Sigmoid colon (tissue), 7 donors: Measurements from ENCODE around the gene LMO7. TPM values are rescaled to one million over a fixed set of nuclear protein-coding genes. Genes with fewer than 3 reads are reported as not detected.

Experiments
- DNase-seq: peaks from one replicate; pipeline ENCODE4 v3.0.0-alpha.2; 2019
- H3K27ac ChIP-seq, 4 donors: fragments of 200-600 bp; sonication (generic); one replicate each; pipeline ENCODE4 v1.5.1; 2016 to 2019; ENCODE audit warnings: mild to moderate bottlenecking in 1 of 4
- H3K27me3 ChIP-seq, 3 donors: fragments of 200-600 bp; sonication (generic); one replicate each; pipeline ENCODE4 v1.5.1; 2019; ENCODE audit warnings: mild to moderate bottlenecking in 1 of 3
- H3K36me3 ChIP-seq, 4 donors: fragments of 200-600 bp; sonication (generic); one replicate each; pipeline ENCODE4 v1.5.1; 2016 to 2019
- H3K4me1 ChIP-seq, 4 donors: fragments of 200-600 bp; sonication (generic); one replicate each; pipeline ENCODE4 v1.5.1; 2017 to 2019
- H3K4me3 ChIP-seq, 4 donors: fragments of 200-600 bp; sonication (generic); one replicate each; pipeline ENCODE4 v1.5.1; 2017 to 2019; ENCODE audit warnings: mild to moderate bottlenecking in 2 of 4, moderate library complexity in 1 of 4
- H3K9me3 ChIP-seq, 4 donors: fragments of 200-600 bp in 3 of 4; sonication (generic) in 3 of 4; one replicate each; pipeline versions ENCODE4 v1.5.1 to v1.6.1; 2013 to 2019
- EP300 ChIP-seq, 4 donors: sonication (generic); formaldehyde crosslinking; IDR thresholded peaks; one replicate each; pipeline ENCODE4 v1.6.1; 2017; ENCODE audit warnings: antibody characterized with exemption in 4 of 4
- POLR2A ChIP-seq, 2 donors: fragments of 450-650 bp; IDR thresholded peaks; one replicate each; pipeline ENCODE4 v1.6.1; 2016; ENCODE audit warnings: antibody characterized with exemption in 2 of 2, mild to moderate bottlenecking in 2 of 2, moderate library complexity in 2 of 2
- POLR2AphosphoS5 ChIP-seq, 4 donors: sonication (generic); formaldehyde crosslinking; IDR thresholded peaks; one replicate each; pipeline ENCODE4 v1.6.1; 2017; ENCODE audit warnings: antibody characterized with exemption in 4 of 4
- WGBS, 2 donors: extraction: QIAGEN DNeasy Blood & Tissue Kit; methylation state at CpG; one replicate each; pipeline ENCODE4 v1.1.7; 2013; 5-methylcytosine and 5-hydroxymethylcytosine counted together
- intact Hi-C: fragments of 100-400 bp; cut with DNase I; formaldehyde crosslinking; loops from one replicate; pipeline ENCODE4 v1.15.1; 2023
- polyA plus RNA-seq, 3 donors: library from polyadenylated mRNA; stranded (reverse); fragments of 200-250 nt; gene quantifications; one replicate each; pipeline ENCODE4 v1.2.3, GENCODE V29; 2013
- total RNA-seq, 4 donors: library from RNA; depleted of rRNA; stranded (reverse); fragments of >200 nt; gene quantifications; one replicate each; pipeline ENCODE4 v1.1.0, GENCODE V29; 2016
- TF ChIP-seq, protein P1 (sequence below), 4 experiments: fragments of 450-650 bp in 3 of 4; fragments of 200-600 bp in 1 of 4; IDR thresholded peaks; one replicate each; pipeline ENCODE4 v1.5.1; 2016 to 2019; ENCODE audit warnings: antibody characterized with exemption in 4 of 4, mild to moderate bottlenecking in 3 of 4, moderate library complexity in 2 of 4
- donor health status: healthy with polysubstance abuse.
- donor health status: Bipolar disorder and iron deficiency.
- donor health status: healthy.

The LMO7 gene
- total and polyA plus RNA-seq, 7 donors = 5.0 to 66.4 (median 19.4) TPM

DNA sequence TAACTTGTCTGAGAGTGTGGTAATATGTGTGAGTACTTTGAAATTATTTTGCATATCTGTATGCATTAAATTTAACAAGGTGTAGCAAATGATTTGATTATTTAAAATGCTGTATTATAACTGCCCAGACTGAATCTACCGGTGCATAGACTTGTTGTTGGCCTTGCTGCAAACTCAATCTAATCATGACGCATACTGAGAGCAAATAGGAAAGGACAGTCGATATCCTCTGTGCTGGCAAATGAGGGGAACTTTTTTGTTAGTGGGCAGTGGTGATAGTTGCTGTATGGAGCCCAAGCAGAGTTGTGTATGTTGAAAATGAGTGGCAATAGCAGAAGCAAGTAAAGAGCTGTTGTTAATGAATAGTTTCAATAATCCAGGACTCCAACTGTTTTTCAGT lies 127.4 kb downstream of the LMO7 start:
- no peaks in the 10 kb centered on the region for H3K9me3 ChIP-seq
- H3K4me3 ChIP-seq = no peak overlapping the region
- H3K27me3 ChIP-seq = no peaks in the 10 kb centered on the region
- TF ChIP-seq, protein P1, sequence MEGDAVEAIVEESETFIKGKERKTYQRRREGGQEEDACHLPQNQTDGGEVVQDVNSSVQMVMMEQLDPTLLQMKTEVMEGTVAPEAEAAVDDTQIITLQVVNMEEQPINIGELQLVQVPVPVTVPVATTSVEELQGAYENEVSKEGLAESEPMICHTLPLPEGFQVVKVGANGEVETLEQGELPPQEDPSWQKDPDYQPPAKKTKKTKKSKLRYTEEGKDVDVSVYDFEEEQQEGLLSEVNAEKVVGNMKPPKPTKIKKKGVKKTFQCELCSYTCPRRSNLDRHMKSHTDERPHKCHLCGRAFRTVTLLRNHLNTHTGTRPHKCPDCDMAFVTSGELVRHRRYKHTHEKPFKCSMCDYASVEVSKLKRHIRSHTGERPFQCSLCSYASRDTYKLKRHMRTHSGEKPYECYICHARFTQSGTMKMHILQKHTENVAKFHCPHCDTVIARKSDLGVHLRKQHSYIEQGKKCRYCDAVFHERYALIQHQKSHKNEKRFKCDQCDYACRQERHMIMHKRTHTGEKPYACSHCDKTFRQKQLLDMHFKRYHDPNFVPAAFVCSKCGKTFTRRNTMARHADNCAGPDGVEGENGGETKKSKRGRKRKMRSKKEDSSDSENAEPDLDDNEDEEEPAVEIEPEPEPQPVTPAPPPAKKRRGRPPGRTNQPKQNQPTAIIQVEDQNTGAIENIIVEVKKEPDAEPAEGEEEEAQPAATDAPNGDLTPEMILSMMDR (IDR thresholded peaks at IDR 0.05) = no peak
- TF ChIP-seq EP300 (IDR thresholded peaks at IDR 0.05) (no peak), POLR2AphosphoS5 (IDR thresholded peaks at IDR 0.05) (no peak), POLR2A (IDR thresholded peaks at IDR 0.05) (no peak)
- no peak for DNase-seq
- H3K4me1 ChIP-seq = peaks cover 0 to 8% (median 3%) of the 10 kb centered on the region in 4 donors
- 27 to 79% methylated on average over 3 of the region's 3 CpGs for WGBS, 2 donors
- peak overlapping the region in 1 of 4 donors; percentile 66 for H3K27ac ChIP-seq
- intact Hi-C loops = no loop called here
- no peaks in the 10 kb centered on the region for H3K36me3 ChIP-seq

DNA sequence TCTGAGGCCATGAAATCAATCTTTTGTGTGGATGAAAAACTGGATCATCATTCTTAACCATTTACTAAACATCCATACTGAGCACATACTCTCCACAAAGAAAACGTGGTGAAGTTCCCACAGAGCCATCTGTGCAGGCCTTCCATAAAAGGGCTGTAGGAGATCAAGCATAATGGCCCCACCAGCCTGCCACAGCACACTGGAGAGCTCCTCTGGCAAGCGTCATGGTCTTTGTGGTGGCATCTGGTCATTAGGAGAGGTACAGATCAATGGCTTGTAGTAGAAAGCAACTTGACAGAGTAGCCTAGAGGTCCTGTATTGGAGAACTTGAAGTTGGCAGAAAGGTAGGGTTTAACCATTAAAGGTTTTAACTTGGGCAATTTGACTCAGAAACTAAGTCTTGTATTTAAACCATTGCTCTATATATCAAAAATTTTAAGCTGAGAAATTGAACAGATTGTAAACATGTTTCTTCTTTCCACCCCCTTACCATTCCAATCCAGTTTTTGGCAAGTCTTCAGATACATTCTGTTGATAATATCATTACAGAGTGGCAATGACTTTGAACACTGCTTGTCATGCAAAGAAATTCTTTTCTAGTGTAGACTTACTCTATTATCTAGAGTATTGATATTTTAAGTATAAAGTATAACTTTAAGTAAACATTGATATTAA lies 128.3 kb downstream of the LMO7 start:
- TF ChIP-seq POLR2A (IDR thresholded peaks at IDR 0.05) = no peak
- TF ChIP-seq EP300 (IDR thresholded peaks at IDR 0.05) = no peak
- TF ChIP-seq, protein P1 (IDR thresholded peaks at IDR 0.05) = no peak
- TF ChIP-seq POLR2AphosphoS5 (IDR thresholded peaks at IDR 0.05) = no peak
- H3K27me3 ChIP-seq = no peaks in the 10 kb centered on the region
- no peaks in the 10 kb centered on the region for H3K9me3 ChIP-seq
- intact Hi-C loops = no loop called here
- H3K27ac ChIP-seq = no peak overlapping the region
- peaks cover 0 to 8% (median 3%) of the 10 kb centered on the region in 4 donors for H3K4me1 ChIP-seq
- WGBS, 2 donors = 54 to 75% methylated on average over 2 of the region's 2 CpGs
- DNase-seq = no peak
- no peaks in the 10 kb centered on the region for H3K36me3 ChIP-seq
- no peak overlapping the region for H3K4me3 ChIP-seq

DNA sequence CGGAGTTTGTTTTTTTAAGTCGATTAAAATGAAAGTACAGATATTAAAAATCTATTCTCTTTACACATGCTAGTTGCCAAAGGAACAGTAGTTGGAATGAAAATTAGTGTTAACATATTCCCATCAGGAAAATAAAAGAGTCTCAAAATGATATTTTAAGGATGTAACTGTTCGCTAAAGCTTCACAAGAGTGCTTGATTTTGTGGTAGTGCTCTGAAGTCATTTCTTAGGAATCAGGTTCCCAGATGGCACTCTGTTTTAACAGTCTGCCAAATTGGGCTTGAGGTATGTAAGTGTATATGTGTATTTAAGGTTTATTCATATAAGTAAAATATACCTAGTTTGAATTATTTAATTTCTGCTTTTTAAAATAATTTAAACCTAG lies 128.8 kb downstream of the LMO7 start:
- WGBS, 2 donors = 84 to 93% methylated on average over 3 of the region's 3 CpGs
- Histone ChIP-seq H3K27me3 (no peaks in the 10 kb centered on the region), H3K27ac (no peak overlapping the region), H3K9me3 (no peaks in the 10 kb centered on the region), H3K36me3 (no peaks in the 10 kb centered on the region), H3K4me1 (peaks cover 0 to 8% (median 3%) of the 10 kb centered on the region in 4 donors), H3K4me3 (no peak overlapping the region)
- DNase-seq = no peak
- intact Hi-C loops = no loop called here
- TF ChIP-seq POLR2A (IDR thresholded peaks at IDR 0.05) = no peak
- TF ChIP-seq POLR2AphosphoS5 (IDR thresholded peaks at IDR 0.05) = no peak
- TF ChIP-seq EP300 (IDR thresholded peaks at IDR 0.05) = no peak
- TF ChIP-seq, protein P1 (IDR thresholded peaks at IDR 0.05) = no peak

DNA sequence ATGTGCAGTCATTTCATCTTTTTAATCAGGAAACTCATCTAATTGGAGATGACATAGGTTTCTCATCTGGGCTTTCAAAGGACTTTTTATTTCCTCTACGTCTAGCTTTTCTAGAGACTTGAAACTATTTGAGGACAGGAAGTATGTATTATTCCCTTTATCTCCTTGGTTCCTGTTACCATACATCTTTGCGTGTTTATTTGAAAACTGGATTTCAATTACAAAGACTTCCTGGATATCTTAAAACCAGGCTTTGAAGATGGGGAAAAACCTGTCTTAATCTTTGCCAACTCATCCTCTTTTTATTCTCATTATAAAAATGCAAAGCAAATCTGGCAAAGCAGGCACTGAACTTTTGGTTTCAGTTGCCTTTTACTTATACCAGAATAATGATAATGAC lies 130.5 kb downstream of the LMO7 start:
- Histone ChIP-seq H3K4me3 (no peak overlapping the region), H3K4me1 (peaks cover 0 to 6% (median 0%) of the 10 kb centered on the region in 4 donors), H3K9me3 (no peaks in the 10 kb centered on the region), H3K27me3 (no peaks in the 10 kb centered on the region), H3K36me3 (no peaks in the 10 kb centered on the region), H3K27ac (no peak overlapping the region)
- no peak for DNase-seq
- intact Hi-C loops = no loop called here
- TF ChIP-seq POLR2AphosphoS5 (IDR thresholded peaks at IDR 0.05) (no peak), POLR2A (IDR thresholded peaks at IDR 0.05) (no peak), EP300 (IDR thresholded peaks at IDR 0.05) (no peak)
- TF ChIP-seq, protein P1 (IDR thresholded peaks at IDR 0.05) = no peak
- 47 to 64% methylated on average over 2 of the region's 2 CpGs for WGBS, 2 donors
